ENCODE data around the gene CAMTA1.

DNA sequence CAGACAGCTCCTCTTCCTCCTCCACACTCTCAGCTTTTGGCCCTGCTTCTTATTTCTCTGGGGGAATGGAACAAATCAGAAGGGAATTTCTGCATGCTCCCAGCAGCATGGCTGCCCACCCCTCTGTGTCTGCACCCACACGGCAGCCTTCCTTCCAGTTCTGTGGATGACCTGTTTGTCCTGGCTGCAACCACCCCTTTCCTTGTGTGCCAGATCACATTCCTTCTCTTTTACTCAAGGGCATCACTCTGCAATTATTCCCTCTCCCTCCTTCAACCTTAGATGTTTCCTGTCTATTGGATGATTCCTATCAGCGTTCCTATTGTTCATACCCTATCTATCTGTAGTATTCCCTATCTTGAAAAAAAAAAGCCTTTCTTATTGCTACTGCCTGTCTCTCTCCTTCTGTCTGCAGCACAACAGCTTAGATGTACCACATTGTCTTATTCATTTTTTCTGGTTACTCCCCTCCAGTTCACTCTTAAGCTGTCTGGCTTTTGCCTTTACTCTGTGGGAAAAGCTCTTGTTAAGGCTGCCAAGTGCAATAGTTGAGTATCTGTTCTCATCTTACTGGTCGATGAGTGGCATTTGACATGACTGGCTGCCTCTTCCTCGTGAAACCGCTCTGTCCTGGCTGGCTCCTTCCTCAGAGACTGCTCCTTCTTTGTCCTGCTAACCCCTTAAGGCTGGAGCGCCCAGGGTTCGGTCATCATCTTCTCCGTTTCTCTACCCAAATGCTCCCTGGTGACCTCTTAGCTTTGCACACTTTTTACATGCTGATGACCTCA is 351.1 kb downstream of the CAMTA1 start:
- TF ChIP-seq, protein P1, sequence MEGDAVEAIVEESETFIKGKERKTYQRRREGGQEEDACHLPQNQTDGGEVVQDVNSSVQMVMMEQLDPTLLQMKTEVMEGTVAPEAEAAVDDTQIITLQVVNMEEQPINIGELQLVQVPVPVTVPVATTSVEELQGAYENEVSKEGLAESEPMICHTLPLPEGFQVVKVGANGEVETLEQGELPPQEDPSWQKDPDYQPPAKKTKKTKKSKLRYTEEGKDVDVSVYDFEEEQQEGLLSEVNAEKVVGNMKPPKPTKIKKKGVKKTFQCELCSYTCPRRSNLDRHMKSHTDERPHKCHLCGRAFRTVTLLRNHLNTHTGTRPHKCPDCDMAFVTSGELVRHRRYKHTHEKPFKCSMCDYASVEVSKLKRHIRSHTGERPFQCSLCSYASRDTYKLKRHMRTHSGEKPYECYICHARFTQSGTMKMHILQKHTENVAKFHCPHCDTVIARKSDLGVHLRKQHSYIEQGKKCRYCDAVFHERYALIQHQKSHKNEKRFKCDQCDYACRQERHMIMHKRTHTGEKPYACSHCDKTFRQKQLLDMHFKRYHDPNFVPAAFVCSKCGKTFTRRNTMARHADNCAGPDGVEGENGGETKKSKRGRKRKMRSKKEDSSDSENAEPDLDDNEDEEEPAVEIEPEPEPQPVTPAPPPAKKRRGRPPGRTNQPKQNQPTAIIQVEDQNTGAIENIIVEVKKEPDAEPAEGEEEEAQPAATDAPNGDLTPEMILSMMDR (IDR thresholded peaks at IDR 0.05; ENCODE audit: low read depth, low read length, missing input control), result no peak
- TF ChIP-seq, protein P2, sequence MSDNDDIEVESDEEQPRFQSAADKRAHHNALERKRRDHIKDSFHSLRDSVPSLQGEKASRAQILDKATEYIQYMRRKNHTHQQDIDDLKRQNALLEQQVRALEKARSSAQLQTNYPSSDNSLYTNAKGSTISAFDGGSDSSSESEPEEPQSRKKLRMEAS (IDR thresholded peaks at IDR 0.05), result no peak
- TF ChIP-seq RAD21 (IDR thresholded peaks at IDR 0.05) (no peak), RXRA (IDR thresholded peaks at IDR 0.05) (no peak), EGR1 (IDR thresholded peaks at IDR 0.05; ENCODE audit: low read depth in 2 of 2) (no peak), TAF1 (conservative IDR thresholded peaks at IDR 0.05) (no peak), YY1 (IDR thresholded peaks at IDR 0.05) (no peak), GABPA (IDR thresholded peaks at IDR 0.05 in 1 of 2, conservative IDR thresholded peaks at IDR 0.05 in 1 of 2) (no peak), SP1 (IDR thresholded peaks at IDR 0.05) (no peak), JUND (IDR thresholded peaks at IDR 0.05) (no peak), NR2F2 (IDR thresholded peaks at IDR 0.05) (no peak), HNF4G (IDR thresholded peaks at IDR 0.05) (no peak)
- TF ChIP-seq, protein P3, sequence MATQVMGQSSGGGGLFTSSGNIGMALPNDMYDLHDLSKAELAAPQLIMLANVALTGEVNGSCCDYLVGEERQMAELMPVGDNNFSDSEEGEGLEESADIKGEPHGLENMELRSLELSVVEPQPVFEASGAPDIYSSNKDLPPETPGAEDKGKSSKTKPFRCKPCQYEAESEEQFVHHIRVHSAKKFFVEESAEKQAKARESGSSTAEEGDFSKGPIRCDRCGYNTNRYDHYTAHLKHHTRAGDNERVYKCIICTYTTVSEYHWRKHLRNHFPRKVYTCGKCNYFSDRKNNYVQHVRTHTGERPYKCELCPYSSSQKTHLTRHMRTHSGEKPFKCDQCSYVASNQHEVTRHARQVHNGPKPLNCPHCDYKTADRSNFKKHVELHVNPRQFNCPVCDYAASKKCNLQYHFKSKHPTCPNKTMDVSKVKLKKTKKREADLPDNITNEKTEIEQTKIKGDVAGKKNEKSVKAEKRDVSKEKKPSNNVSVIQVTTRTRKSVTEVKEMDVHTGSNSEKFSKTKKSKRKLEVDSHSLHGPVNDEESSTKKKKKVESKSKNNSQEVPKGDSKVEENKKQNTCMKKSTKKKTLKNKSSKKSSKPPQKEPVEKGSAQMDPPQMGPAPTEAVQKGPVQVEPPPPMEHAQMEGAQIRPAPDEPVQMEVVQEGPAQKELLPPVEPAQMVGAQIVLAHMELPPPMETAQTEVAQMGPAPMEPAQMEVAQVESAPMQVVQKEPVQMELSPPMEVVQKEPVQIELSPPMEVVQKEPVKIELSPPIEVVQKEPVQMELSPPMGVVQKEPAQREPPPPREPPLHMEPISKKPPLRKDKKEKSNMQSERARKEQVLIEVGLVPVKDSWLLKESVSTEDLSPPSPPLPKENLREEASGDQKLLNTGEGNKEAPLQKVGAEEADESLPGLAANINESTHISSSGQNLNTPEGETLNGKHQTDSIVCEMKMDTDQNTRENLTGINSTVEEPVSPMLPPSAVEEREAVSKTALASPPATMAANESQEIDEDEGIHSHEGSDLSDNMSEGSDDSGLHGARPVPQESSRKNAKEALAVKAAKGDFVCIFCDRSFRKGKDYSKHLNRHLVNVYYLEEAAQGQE (IDR thresholded peaks at IDR 0.05), result no peak
- TF ChIP-seq, protein P4, sequence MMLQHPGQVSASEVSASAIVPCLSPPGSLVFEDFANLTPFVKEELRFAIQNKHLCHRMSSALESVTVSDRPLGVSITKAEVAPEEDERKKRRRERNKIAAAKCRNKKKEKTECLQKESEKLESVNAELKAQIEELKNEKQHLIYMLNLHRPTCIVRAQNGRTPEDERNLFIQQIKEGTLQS (IDR thresholded peaks at IDR 0.05), result no peak

Data from liver (tissue), 3 donors.